Nephron progenitor cell (in vitro differentiated cells): ENCODE results near the gene IL1R2.

ENCODE experiments used
- DNase-seq: peaks from one replicate; pipeline ENCODE4 v3.0.0; 2021
- H3K27ac Mint-ChIP-seq: 2 replicates; pipeline ENCODE4 v1.8.0; 2021; ENCODE audit warnings: mild to moderate bottlenecking, moderate library complexity, mixed read lengths
- H3K27me3 Mint-ChIP-seq: 2 replicates; pipeline ENCODE4 v1.8.0; 2021; ENCODE audit warnings: mild to moderate bottlenecking, low read depth, mixed read lengths; ENCODE audit not compliant: poor library complexity
- H3K36me3 Mint-ChIP-seq: 2 replicates; pipeline ENCODE4 v1.8.0; 2021; ENCODE audit warnings: low read depth, mixed read lengths
- H3K4me1 Mint-ChIP-seq: 2 replicates; pipeline ENCODE4 v1.8.0; 2021; ENCODE audit warnings: mixed read lengths
- H3K4me3 Mint-ChIP-seq: 2 replicates; pipeline ENCODE4 v1.8.0; 2021; ENCODE audit warnings: mild to moderate bottlenecking, moderate library complexity, mixed read lengths
- H3K9me3 Mint-ChIP-seq: 2 replicates; pipeline ENCODE4 v1.8.0; 2021; ENCODE audit warnings: mild to moderate bottlenecking, moderate library complexity, mixed read lengths
- TF ChIP-seq, protein P1 (sequence below): fragments of 200-600 bp; sonication (generic); IDR thresholded peaks from 2 replicates; pipeline ENCODE4 v1.5.0; 2021; ENCODE audit warnings: antibody characterized with exemption

IL1R2 gene

GRCh38 chr2:102012061-102012614 lies 20.4 kb downstream of the IL1R2 start:
- no peaks in the 10 kb centered on the region for H3K36me3 Mint-ChIP-seq
- peaks cover 20% of the 10 kb centered on the region for H3K9me3 Mint-ChIP-seq
- no peak overlapping the region for H3K27ac Mint-ChIP-seq
- peaks cover 8% of the 10 kb centered on the region for H3K27me3 Mint-ChIP-seq
- TF ChIP-seq, protein P1, sequence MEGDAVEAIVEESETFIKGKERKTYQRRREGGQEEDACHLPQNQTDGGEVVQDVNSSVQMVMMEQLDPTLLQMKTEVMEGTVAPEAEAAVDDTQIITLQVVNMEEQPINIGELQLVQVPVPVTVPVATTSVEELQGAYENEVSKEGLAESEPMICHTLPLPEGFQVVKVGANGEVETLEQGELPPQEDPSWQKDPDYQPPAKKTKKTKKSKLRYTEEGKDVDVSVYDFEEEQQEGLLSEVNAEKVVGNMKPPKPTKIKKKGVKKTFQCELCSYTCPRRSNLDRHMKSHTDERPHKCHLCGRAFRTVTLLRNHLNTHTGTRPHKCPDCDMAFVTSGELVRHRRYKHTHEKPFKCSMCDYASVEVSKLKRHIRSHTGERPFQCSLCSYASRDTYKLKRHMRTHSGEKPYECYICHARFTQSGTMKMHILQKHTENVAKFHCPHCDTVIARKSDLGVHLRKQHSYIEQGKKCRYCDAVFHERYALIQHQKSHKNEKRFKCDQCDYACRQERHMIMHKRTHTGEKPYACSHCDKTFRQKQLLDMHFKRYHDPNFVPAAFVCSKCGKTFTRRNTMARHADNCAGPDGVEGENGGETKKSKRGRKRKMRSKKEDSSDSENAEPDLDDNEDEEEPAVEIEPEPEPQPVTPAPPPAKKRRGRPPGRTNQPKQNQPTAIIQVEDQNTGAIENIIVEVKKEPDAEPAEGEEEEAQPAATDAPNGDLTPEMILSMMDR: no peak
- no peak overlapping the region for H3K4me3 Mint-ChIP-seq
- DNase-seq: no peak
- H3K4me1 Mint-ChIP-seq: no peaks in the 10 kb centered on the region

GRCh38 chr2:102013206-102014040 lies 21.7 kb downstream of the IL1R2 start:
- peaks cover 20% of the 10 kb centered on the region for H3K9me3 Mint-ChIP-seq
- no peak overlapping the region for H3K4me3 Mint-ChIP-seq
- H3K4me1 Mint-ChIP-seq: no peaks in the 10 kb centered on the region
- peaks cover 8% of the 10 kb centered on the region for H3K27me3 Mint-ChIP-seq
- DNase-seq: no peak
- TF ChIP-seq, protein P1: no peak
- no peak overlapping the region for H3K27ac Mint-ChIP-seq
- H3K36me3 Mint-ChIP-seq: no peaks in the 10 kb centered on the region

DNA sequence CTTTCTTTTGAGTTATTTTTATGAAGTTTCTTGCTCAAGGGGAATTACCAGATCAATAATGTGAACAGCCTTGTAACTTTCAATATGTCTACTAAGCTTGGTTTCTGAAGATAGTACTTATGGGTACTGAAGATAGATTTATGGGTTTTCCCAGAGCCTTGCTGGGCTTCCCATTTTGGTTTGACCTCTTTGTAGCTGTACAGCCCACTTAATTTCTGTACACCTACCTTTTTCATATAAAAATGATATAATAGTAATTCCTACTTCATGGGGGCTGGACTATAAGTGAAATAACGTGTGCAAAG lies 22.2 kb downstream of the IL1R2 start:
- Mint-ChIP-seq H3K27ac (no peak overlapping the region), H3K9me3 (peaks cover 20% of the 10 kb centered on the region), H3K4me3 (no peak overlapping the region), H3K4me1 (no peaks in the 10 kb centered on the region), H3K36me3 (no peaks in the 10 kb centered on the region), H3K27me3 (peaks cover 8% of the 10 kb centered on the region)
- TF ChIP-seq, protein P1: no peak
- no peak for DNase-seq

DNA sequence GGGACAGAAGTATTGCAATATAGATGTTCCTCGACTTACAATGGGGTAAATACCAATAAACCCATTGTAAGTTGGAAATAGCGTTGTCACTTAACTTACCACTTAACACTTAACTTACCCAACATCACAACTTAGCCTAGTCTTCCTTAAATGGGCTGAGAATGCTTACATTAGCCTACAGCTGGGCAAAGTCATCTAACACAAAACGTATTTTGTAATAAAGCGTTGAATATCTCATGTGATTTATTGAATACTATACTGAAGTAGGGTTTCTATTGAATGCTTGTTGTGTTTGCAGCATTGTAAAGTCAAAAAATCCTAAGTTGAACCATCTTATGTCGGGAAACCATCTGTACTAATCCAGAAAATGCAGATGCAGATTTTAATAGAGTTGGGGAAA lies 23.6 kb downstream of the IL1R2 start:
- H3K4me1 Mint-ChIP-seq: no peaks in the 10 kb centered on the region
- no peaks in the 10 kb centered on the region for H3K36me3 Mint-ChIP-seq

GRCh38 chr2:102016399-102016955 lies 24.7 kb downstream of the IL1R2 start:
- TF ChIP-seq, protein P1: no peak
- Mint-ChIP-seq H3K27ac (no peak overlapping the region), H3K4me1 (peaks cover 2% of the 10 kb centered on the region), H3K9me3 (peaks cover 19% of the 10 kb centered on the region), H3K36me3 (no peaks in the 10 kb centered on the region), H3K27me3 (peaks cover 10% of the 10 kb centered on the region), H3K4me3 (no peak overlapping the region)
- DNase-seq: no peak

More for the DNA sequence above, 23.6 kb downstream of the IL1R2 start:
- DNase-seq: no peak
- Mint-ChIP-seq H3K27ac (no peak overlapping the region), H3K4me3 (no peak overlapping the region), H3K9me3 (peaks cover 20% of the 10 kb centered on the region), H3K27me3 (peaks cover 10% of the 10 kb centered on the region)
- TF ChIP-seq, protein P1: no peak
